ENCODE data around the gene ATF2.

- no peak for TF ChIP-seq CTCF (IDR thresholded peaks at IDR 0.05; ENCODE audit: low read depth, low read length)
- TF ChIP-seq EZH2phosphoT487 (IDR thresholded peaks at IDR 0.05; ENCODE audit: low read depth): no peak
Observed at GRCh38 chr2:175175896-175176295, 7.9 kb upstream of the ATF2 start.

Data from OCI-LY3 (cell line).